OCI-LY3 (cell line): Measurements from ENCODE around the gene IKZF2.
A peak's percentile ranks its signal among the peaks of the same experiment; 100 is the strongest.

Experiments
- H2AFZ ChIP-seq: fragments of 200-600, 300-600 bp; shearing (Covaris generic); 2 replicates; pipeline ENCODE4 v1.6.0; 2014; ENCODE audit warnings: antibody characterized with exemption, low read depth, low read length
- H3K27ac ChIP-seq: fragments of 200-600, 300-600 bp; sonication (generic); 2 replicates; pipeline ENCODE4 v1.5.1; 2014; ENCODE audit warnings: mild to moderate bottlenecking, low read length, moderate library complexity, mixed read lengths
- H3K27me3 ChIP-seq: fragments of 200-600, 300-600 bp; sonication (generic); 2 replicates; pipeline ENCODE4 v1.6.1; 2014; ENCODE audit warnings: low read depth, low read length, mixed read lengths
- H3K36me3 ChIP-seq: fragments of 200-600, 300-600 bp; sonication (generic); replicated peaks from 2 replicates; pipeline ENCODE3; 2014; ENCODE audit warnings: low read depth, low read length, mixed read lengths
- H3K4me1 ChIP-seq: fragments of 300-600, 200-600 bp; sonication (generic); 2 replicates; pipeline ENCODE4 v1.6.1; 2014; ENCODE audit warnings: low read length, mixed read lengths
- H3K4me2 ChIP-seq: fragments of 200-600, 300-600 bp; sonication (generic); 2 replicates; pipeline ENCODE4 v1.6.1; 2014; ENCODE audit warnings: low read length, mixed read lengths
- H3K4me3 ChIP-seq: fragments of 300-600, 200-600 bp; sonication (generic); 2 replicates; pipeline ENCODE4 v1.5.1; 2014; ENCODE audit warnings: antibody characterized with exemption, mild to moderate bottlenecking, low read length, moderate library complexity
- H3K79me2 ChIP-seq: fragments of 300-600, 200-600 bp; shearing (Covaris generic); 2 replicates; pipeline ENCODE4 v1.6.1; 2014; ENCODE audit warnings: mild to moderate bottlenecking, low read length, mixed read lengths
- H3K9ac ChIP-seq: fragments of 300-600, 200-600 bp; shearing (Covaris generic); 2 replicates; pipeline ENCODE4 v1.6.0; 2014; ENCODE audit warnings: mild to moderate bottlenecking, low read length, moderate library complexity
- H3K9me3 ChIP-seq: fragments of 200-600, 300-600 bp; shearing (Covaris generic); 2 replicates; pipeline ENCODE4 v1.6.1; 2014; ENCODE audit warnings: low read length, mixed read lengths; ENCODE audit not compliant: insufficient read depth
- H4K20me1 ChIP-seq: fragments of 200-600, 300-600 bp; sonication (generic); 2 replicates; pipeline ENCODE4 v1.6.1; 2016; ENCODE audit warnings: low read length, mixed read lengths; ENCODE audit not compliant: insufficient read depth
- EZH2phosphoT487 ChIP-seq: fragments of 200-600 bp; shearing (Covaris generic); IDR thresholded peaks from 2 replicates; pipeline ENCODE4 v1.6.1; 2018; ENCODE audit warnings: antibody characterized with exemption, mixed run types, low read depth
- TF ChIP-seq, protein P1 (sequence below): fragments of 200-600, 300-600 bp; sonication (generic); IDR thresholded peaks from 2 replicates; pipeline ENCODE4 v1.5.1; 2014; ENCODE audit warnings: antibody characterized with exemption, low read length, low read depth

IKZF2 gene

DNA sequence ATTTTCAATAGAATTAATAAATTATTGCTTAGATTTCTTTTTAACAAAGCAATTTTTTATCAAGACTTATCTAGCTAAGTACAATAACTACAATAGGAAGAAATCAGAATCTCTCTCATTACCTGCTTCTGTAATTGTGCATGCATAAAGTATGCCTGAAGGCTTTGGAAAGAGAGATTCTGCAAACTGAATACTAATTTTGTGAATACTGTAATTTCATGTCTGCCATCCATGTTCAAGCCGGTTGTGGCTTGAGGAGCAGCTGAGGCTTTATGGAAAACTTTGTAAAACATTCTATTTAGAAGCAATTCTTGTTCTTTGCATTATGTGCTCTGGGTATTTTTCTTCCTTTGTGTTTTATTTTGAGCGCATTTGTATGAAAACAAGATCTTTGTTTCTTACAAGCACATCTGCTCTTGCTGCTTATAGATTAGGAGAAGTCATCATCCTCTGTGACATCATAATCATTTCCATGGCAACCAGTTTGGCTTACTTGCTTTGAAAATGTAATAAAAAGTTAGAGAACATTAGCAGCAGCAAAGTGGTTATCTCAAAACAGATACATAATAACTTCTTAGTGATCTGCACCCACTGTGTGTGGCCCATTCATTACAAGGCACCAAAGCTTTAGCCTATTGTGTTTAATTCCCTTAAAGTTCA lies 16.0 kb upstream of the IKZF2 start:
- Histone ChIP-seq H3K79me2 (no peaks in the 10 kb centered on the region), H3K9ac (no peak overlapping the region), H3K4me2 (no peak overlapping the region), H3K9me3 (no peaks in the 10 kb centered on the region), H3K4me3 (no peak overlapping the region), H3K27me3 (no peaks in the 10 kb centered on the region), H2AFZ (no peak overlapping the region), H4K20me1 (no peaks in the 10 kb centered on the region), H3K27ac (no peak overlapping the region), H3K36me3 (no peaks in the 10 kb centered on the region), H3K4me1 (peaks cover 31% of the 10 kb centered on the region)
- no peak for TF ChIP-seq EZH2phosphoT487
- TF ChIP-seq, protein P1, sequence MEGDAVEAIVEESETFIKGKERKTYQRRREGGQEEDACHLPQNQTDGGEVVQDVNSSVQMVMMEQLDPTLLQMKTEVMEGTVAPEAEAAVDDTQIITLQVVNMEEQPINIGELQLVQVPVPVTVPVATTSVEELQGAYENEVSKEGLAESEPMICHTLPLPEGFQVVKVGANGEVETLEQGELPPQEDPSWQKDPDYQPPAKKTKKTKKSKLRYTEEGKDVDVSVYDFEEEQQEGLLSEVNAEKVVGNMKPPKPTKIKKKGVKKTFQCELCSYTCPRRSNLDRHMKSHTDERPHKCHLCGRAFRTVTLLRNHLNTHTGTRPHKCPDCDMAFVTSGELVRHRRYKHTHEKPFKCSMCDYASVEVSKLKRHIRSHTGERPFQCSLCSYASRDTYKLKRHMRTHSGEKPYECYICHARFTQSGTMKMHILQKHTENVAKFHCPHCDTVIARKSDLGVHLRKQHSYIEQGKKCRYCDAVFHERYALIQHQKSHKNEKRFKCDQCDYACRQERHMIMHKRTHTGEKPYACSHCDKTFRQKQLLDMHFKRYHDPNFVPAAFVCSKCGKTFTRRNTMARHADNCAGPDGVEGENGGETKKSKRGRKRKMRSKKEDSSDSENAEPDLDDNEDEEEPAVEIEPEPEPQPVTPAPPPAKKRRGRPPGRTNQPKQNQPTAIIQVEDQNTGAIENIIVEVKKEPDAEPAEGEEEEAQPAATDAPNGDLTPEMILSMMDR, result no peak

DNA sequence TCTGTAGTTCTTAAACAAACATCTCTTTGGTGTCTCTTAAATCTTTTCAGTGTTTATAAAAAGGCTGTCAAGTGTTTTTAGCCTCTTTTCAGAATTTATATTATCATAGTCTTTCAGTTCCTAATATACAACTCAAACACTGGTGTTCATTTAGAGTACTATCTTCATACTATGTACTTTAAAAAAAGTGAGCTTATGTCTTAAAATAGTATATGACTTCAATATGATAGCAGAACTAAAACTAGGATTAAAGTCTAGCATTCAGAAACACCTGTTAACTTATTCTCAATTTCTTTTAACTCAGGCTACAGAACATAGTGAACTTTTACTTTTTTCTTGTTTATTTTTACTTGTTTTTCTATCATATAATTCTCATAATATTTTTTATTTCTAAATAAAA lies 14.7 kb upstream of the IKZF2 start:
- Histone ChIP-seq H3K9me3 (no peaks in the 10 kb centered on the region), H2AFZ (no peak overlapping the region), H3K9ac (no peak overlapping the region), H3K36me3 (no peaks in the 10 kb centered on the region), H3K79me2 (no peaks in the 10 kb centered on the region), H3K4me2 (peak overlapping the region; percentile 48), H3K4me3 (peak overlapping the region; percentile 28), H3K4me1 (peaks cover 31% of the 10 kb centered on the region), H4K20me1 (no peaks in the 10 kb centered on the region), H3K27ac (peak overlapping the region; percentile 63), H3K27me3 (no peaks in the 10 kb centered on the region)
- TF ChIP-seq, protein P1, result no peak
- TF ChIP-seq EZH2phosphoT487, result no peak

DNA sequence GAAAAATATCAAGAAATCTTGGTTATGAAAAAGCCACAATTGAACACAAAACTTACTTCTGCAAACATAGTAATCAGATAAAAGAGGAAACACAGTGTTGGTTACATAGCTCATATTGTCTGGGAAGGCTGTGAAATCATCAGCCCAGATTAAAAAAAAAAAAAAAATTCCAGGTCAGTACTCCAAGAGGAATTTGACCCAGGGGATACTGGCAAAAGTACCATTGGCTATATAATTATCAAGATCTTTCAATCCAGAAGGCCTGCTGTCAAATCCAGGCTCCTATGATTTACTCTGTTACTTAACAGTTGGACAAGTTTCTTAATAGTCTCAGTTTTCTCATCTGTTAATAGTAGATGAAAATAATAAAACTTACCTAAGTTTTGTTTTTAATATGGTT lies 12.9 kb upstream of the IKZF2 start:
- no peak overlapping the region for H2AFZ ChIP-seq
- TF ChIP-seq EZH2phosphoT487, result no peak
- TF ChIP-seq, protein P1, result no peak

DNA sequence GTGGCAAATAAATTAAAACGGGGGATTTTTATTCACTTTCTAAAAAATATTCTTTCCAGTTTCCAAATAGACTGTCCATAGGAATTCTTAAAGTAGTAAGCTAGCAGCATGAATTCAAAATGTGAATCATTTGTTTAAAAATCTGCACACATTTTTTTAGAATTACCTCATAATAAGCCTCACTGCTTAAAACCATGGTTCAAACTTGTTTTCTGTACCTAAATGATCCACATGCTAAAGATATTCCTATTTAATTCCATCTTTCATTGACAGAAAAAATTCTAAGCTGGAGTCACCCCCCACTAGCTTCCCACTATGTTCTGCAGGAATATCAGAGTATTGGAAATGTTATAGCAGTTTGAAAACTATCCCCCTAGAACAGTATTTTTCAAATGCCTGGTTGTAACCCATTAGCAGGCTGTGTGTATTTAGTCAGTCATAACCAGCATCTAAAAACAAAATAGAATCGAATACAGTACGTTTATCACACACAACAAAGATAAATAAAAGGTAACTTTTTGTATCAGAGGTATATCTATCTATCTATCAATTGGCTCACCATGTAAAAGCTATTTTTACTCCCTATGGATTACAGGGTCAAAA lies 11.2 kb upstream of the IKZF2 start:
- Histone ChIP-seq H3K4me1 (peaks cover 35% of the 10 kb centered on the region), H4K20me1 (no peaks in the 10 kb centered on the region), H3K9ac (no peak overlapping the region), H3K4me2 (no peak overlapping the region), H3K9me3 (no peaks in the 10 kb centered on the region), H3K79me2 (no peaks in the 10 kb centered on the region), H3K27ac (no peak overlapping the region), H3K4me3 (no peak overlapping the region), H3K27me3 (no peaks in the 10 kb centered on the region), H2AFZ (no peak overlapping the region), H3K36me3 (no peaks in the 10 kb centered on the region)
- TF ChIP-seq, protein P1, result no peak
- no peak for TF ChIP-seq EZH2phosphoT487

More for the DNA sequence above, 12.9 kb upstream of the IKZF2 start:
- Histone ChIP-seq H3K9ac (no peak overlapping the region), H3K27ac (no peak overlapping the region), H4K20me1 (no peaks in the 10 kb centered on the region), H3K36me3 (no peaks in the 10 kb centered on the region), H3K27me3 (no peaks in the 10 kb centered on the region), H3K79me2 (no peaks in the 10 kb centered on the region), H3K4me3 (no peak overlapping the region), H3K4me2 (no peak overlapping the region), H3K4me1 (peaks cover 31% of the 10 kb centered on the region), H3K9me3 (no peaks in the 10 kb centered on the region)
